Osteoblast (primary cell): ENCODE data around the gene GNS. TPM values are rescaled to one million over a fixed set of nuclear protein-coding genes. Genes with fewer than 3 reads are reported as not detected.

Experiments used
- DNase-seq: peaks from one replicate; pipeline ENCODE4 v3.0.0; 2011; ENCODE audit warnings: low spot score, mixed read lengths; ENCODE audit not compliant: insufficient read length; ENCODE audit errors: missing footprints
- H2AFZ ChIP-seq: 2 replicates; pipeline ENCODE4 v1.6.0; 2011; ENCODE audit warnings: mild to moderate bottlenecking, low read length
- H3K27ac ChIP-seq: 2 replicates; pipeline ENCODE4 v1.5.1; 2011; ENCODE audit warnings: mild to moderate bottlenecking, low read depth, low read length, moderate library complexity
- H3K27me3 ChIP-seq: 2 replicates; pipeline ENCODE4 v1.6.0; 2012; ENCODE audit warnings: mild to moderate bottlenecking, control low read depth, inconsistent platforms, low read length, moderate library complexity; ENCODE audit not compliant: insufficient read depth
- H3K36me3 ChIP-seq: 2 replicates; pipeline ENCODE4 v1.5.1; 2011; ENCODE audit warnings: mild to moderate bottlenecking, low read length, control low read depth, moderate library complexity; ENCODE audit not compliant: insufficient read depth
- H3K4me1 ChIP-seq: 2 replicates; pipeline ENCODE4 v1.5.1; 2011; ENCODE audit warnings: mild to moderate bottlenecking, low read length, control low read depth, moderate library complexity; ENCODE audit not compliant: insufficient read depth
- H3K4me2 ChIP-seq: 2 replicates; pipeline ENCODE4 v1.6.0; 2011; ENCODE audit warnings: mild to moderate bottlenecking, low read length; ENCODE audit not compliant: insufficient read depth
- H3K4me3 ChIP-seq: fragments of 200-600 bp; sonication (generic); 3 replicates; pipeline ENCODE4 v1.5.1; 2012; ENCODE audit warnings: mild to moderate bottlenecking, low read length, inconsistent platforms; ENCODE audit not compliant: insufficient read depth
- H3K79me2 ChIP-seq: 2 replicates; pipeline ENCODE4 v1.6.0; 2012; ENCODE audit warnings: mild to moderate bottlenecking, low read length, control low read depth, inconsistent platforms; ENCODE audit not compliant: insufficient read depth
- H3K9me3 ChIP-seq: 2 replicates; pipeline ENCODE4 v1.5.1; 2011; ENCODE audit warnings: low read depth, low read length, control low read depth
- H4K20me1 ChIP-seq: 2 replicates; pipeline ENCODE4 v1.6.0; 2012; ENCODE audit warnings: mild to moderate bottlenecking, low read length, control low read depth; ENCODE audit not compliant: insufficient read depth
- total RNA-seq: library from RNA; depleted of rRNA; stranded (reverse); fragments of >200 nt; gene quantifications from 2 replicates; pipeline ENCODE4 v1.2.3, GENCODE V29; 2012
- TF ChIP-seq, protein P1 (sequence below): IDR thresholded peaks from 2 replicates; pipeline ENCODE4 v1.5.1; 2011; ENCODE audit warnings: mild to moderate bottlenecking, low read depth, low read length, moderate library complexity; ENCODE audit errors: extremely low read depth

The GNS gene
- total RNA-seq, 1 donor, result 277 TPM

- Histone ChIP-seq H3K4me3 (no peak overlapping the region), H3K27me3 (no peaks in the 10 kb centered on the region), H3K9me3 (no peaks in the 10 kb centered on the region), H3K4me1 (peaks cover 26% of the 10 kb centered on the region), H3K27ac (no peak overlapping the region), H4K20me1 (no peaks in the 10 kb centered on the region), H3K36me3 (no peaks in the 10 kb centered on the region), H3K4me2 (no peak overlapping the region), H2AFZ (no peak overlapping the region), H3K79me2 (peaks cover 52% of the 10 kb centered on the region)
- TF ChIP-seq, protein P1, sequence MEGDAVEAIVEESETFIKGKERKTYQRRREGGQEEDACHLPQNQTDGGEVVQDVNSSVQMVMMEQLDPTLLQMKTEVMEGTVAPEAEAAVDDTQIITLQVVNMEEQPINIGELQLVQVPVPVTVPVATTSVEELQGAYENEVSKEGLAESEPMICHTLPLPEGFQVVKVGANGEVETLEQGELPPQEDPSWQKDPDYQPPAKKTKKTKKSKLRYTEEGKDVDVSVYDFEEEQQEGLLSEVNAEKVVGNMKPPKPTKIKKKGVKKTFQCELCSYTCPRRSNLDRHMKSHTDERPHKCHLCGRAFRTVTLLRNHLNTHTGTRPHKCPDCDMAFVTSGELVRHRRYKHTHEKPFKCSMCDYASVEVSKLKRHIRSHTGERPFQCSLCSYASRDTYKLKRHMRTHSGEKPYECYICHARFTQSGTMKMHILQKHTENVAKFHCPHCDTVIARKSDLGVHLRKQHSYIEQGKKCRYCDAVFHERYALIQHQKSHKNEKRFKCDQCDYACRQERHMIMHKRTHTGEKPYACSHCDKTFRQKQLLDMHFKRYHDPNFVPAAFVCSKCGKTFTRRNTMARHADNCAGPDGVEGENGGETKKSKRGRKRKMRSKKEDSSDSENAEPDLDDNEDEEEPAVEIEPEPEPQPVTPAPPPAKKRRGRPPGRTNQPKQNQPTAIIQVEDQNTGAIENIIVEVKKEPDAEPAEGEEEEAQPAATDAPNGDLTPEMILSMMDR, result no peak
- no peak for DNase-seq
Measured at GRCh38 chr12:64678248-64678647, 81.0 kb downstream of the GNS start.

- TF ChIP-seq, protein P1, result no peak
- no peak overlapping the region for H3K4me3 ChIP-seq
- no peaks in the 10 kb centered on the region for H3K27me3 ChIP-seq
- peak overlapping the region; percentile 8 for H2AFZ ChIP-seq
- no peak overlapping the region for H3K4me2 ChIP-seq
- no peaks in the 10 kb centered on the region for H3K36me3 ChIP-seq
- H3K9me3 ChIP-seq, result no peaks in the 10 kb centered on the region
- H3K27ac ChIP-seq, result no peak overlapping the region
- peaks cover 26% of the 10 kb centered on the region for H3K4me1 ChIP-seq
- no peaks in the 10 kb centered on the region for H4K20me1 ChIP-seq
- peak; percentile 90 for DNase-seq
- H3K79me2 ChIP-seq, result peaks cover 43% of the 10 kb centered on the region
Measured at GRCh38 chr12:64675795-64676194, 83.4 kb downstream of the GNS start.

- Histone ChIP-seq H3K4me3 (no peak overlapping the region), H3K4me2 (no peak overlapping the region), H3K27ac (no peak overlapping the region), H4K20me1 (no peaks in the 10 kb centered on the region), H2AFZ (no peak overlapping the region), H3K27me3 (no peaks in the 10 kb centered on the region), H3K36me3 (no peaks in the 10 kb centered on the region), H3K9me3 (no peaks in the 10 kb centered on the region), H3K79me2 (peaks cover 42% of the 10 kb centered on the region), H3K4me1 (peaks cover 18% of the 10 kb centered on the region)
- no peak for DNase-seq
- TF ChIP-seq, protein P1, result no peak
Measured at GRCh38 chr12:64674367-64674922, 84.8 kb downstream of the GNS start.

DNA sequence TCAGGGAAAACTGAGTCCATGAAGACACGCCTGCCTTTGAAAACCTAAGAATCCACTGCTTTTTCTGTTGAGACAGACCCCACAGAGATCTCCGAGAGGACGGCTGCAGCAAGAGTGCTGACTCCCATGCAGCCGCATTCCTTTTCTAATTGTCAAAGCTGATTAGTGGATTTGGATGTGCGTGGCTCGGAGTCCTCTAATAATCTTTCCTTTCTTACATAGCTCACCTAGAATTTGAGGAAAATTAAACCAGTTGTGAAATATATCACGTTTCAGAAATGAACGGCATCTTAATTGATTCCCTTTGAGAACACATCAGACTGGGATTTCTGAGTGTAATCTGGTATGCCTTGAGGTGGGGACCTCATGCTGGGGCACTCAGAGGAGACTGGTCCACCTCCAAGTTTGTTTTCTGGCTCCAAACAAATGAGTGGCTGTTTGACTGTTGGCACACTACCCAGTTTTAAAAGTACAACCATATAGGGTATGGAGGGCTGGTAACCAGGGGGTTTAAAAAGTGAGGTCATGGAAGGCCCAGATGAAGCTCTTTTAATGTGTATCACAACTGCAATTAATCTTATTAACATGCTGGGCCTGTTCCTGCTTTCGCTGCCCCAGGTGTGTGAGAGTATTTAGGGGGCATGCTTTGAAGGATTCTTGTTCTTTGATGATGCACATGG, 85.6 kb downstream of the GNS start:
- Histone ChIP-seq H3K79me2 (peaks cover 43% of the 10 kb centered on the region), H3K27me3 (no peaks in the 10 kb centered on the region), H3K4me3 (no peak overlapping the region), H3K36me3 (no peaks in the 10 kb centered on the region), H3K27ac (no peak overlapping the region), H3K4me1 (peaks cover 10% of the 10 kb centered on the region), H3K9me3 (no peaks in the 10 kb centered on the region), H2AFZ (no peak overlapping the region), H4K20me1 (no peaks in the 10 kb centered on the region), H3K4me2 (no peak overlapping the region)
- DNase-seq, result no peak
- TF ChIP-seq, protein P1, result no peak
